DND-41 (cell line): ENCODE results near the gene TMEM255B.
"Not testable (repeated sequence)": the region's sequence is repeated elsewhere in the genome, so short reads cannot be mapped to it uniquely, and the experiment has no call there.

Experiments
- ATAC-seq: fragments of 200-7000 bp; cut with Tn5 transposase; 3 replicates; pipeline ENCODE4 v1.9.1; 2021; ENCODE audit warnings: low read depth; ENCODE audit not compliant: insufficient read depth
- DNase-seq: peaks from one replicate; pipeline ENCODE4 v3.0.0-alpha.2; 2020
- H2AFZ ChIP-seq: 2 replicates; pipeline ENCODE4 v1.6.0; 2012; ENCODE audit warnings: low read depth, low read length
- H3K27ac ChIP-seq: 2 replicates; pipeline ENCODE4 v1.5.1; 2012; ENCODE audit warnings: low read length, inconsistent platforms
- H3K27me3 ChIP-seq: fragments of 200-600 bp; sonication (generic); 2 replicates; pipeline ENCODE4 v1.6.0; 2012; ENCODE audit warnings: low read length, mild to moderate bottlenecking, inconsistent platforms; ENCODE audit not compliant: insufficient read depth, poor library complexity
- H3K36me3 ChIP-seq: 2 replicates; pipeline ENCODE4 v1.5.1; 2012; ENCODE audit warnings: low read length, inconsistent platforms; ENCODE audit not compliant: insufficient read depth
- H3K4me1 ChIP-seq: 2 replicates; pipeline ENCODE4 v1.5.1; 2012; ENCODE audit warnings: mild to moderate bottlenecking, low read length; ENCODE audit not compliant: insufficient read depth
- H3K4me2 ChIP-seq: 2 replicates; pipeline ENCODE4 v1.6.0; 2012; ENCODE audit warnings: mild to moderate bottlenecking, moderate library complexity, low read length, inconsistent platforms; ENCODE audit not compliant: insufficient read depth
- H3K4me3 ChIP-seq, 2 experiments: fragments of 200-600 bp in 1 of 2; shearing (Covaris generic) in 1 of 2; 2 replicates each; pipeline ENCODE4 v1.5.1; 2012 to 2016; ENCODE audit warnings: inconsistent platforms in 2 of 2, low read length in 2 of 2, mild to moderate bottlenecking in 2 of 2, low read depth in 1 of 2, moderate library complexity in 1 of 2
- H3K79me2 ChIP-seq: 2 replicates; pipeline ENCODE4 v1.6.0; 2012; ENCODE audit warnings: low read length, inconsistent platforms; ENCODE audit not compliant: insufficient read depth
- H3K9ac ChIP-seq: 2 replicates; pipeline ENCODE4 v1.6.0; 2012; ENCODE audit warnings: low read depth, mild to moderate bottlenecking, inconsistent platforms, low read length, moderate library complexity
- H3K9me3 ChIP-seq: 2 replicates; pipeline ENCODE4 v1.5.1; 2012; ENCODE audit warnings: low read length, moderate library complexity, mild to moderate bottlenecking, inconsistent platforms; ENCODE audit not compliant: insufficient read depth, severe bottlenecking
- H4K20me1 ChIP-seq: 2 replicates; pipeline ENCODE4 v1.6.0; 2012; ENCODE audit warnings: low read length; ENCODE audit not compliant: insufficient read depth
- CTCF ChIP-seq: IDR thresholded peaks from 2 replicates; pipeline ENCODE4 v1.5.1; 2012; ENCODE audit warnings: borderline replicate concordance, low read length, moderate library complexity, mild to moderate bottlenecking; ENCODE audit not compliant: poor library complexity, severe bottlenecking; ENCODE audit errors: extremely low read depth
- EZH2 ChIP-seq: IDR thresholded peaks from 3 replicates; pipeline ENCODE4 v1.6.1; 2012; ENCODE audit warnings: borderline replicate concordance, low read depth, mild to moderate bottlenecking, moderate library complexity, low read length, inconsistent platforms; ENCODE audit not compliant: severe bottlenecking

TMEM255B gene

GRCh38 chr13:113724016-113724758 lies 34.8 kb upstream of the TMEM255B start:
- DNase-seq (no peak), ATAC-seq (no peak)
- Histone ChIP-seq H3K4me3 (no peak overlapping the region), H3K79me2 (no peaks in the 10 kb centered on the region), H3K27me3 (no peaks in the 10 kb centered on the region), H2AFZ (no peak overlapping the region), H3K9ac (no peak overlapping the region), H3K27ac (no peak overlapping the region), H3K4me2 (no peak overlapping the region), H4K20me1 (peaks cover 3% of the 10 kb centered on the region; the same call in 1 of the 2 replicates), H3K9me3 (no peaks in the 10 kb centered on the region), H3K4me1 (no peaks in the 10 kb centered on the region), H3K36me3 (no peaks in the 10 kb centered on the region)
- TF ChIP-seq CTCF, result no peak
- TF ChIP-seq EZH2, result no peak

DNA sequence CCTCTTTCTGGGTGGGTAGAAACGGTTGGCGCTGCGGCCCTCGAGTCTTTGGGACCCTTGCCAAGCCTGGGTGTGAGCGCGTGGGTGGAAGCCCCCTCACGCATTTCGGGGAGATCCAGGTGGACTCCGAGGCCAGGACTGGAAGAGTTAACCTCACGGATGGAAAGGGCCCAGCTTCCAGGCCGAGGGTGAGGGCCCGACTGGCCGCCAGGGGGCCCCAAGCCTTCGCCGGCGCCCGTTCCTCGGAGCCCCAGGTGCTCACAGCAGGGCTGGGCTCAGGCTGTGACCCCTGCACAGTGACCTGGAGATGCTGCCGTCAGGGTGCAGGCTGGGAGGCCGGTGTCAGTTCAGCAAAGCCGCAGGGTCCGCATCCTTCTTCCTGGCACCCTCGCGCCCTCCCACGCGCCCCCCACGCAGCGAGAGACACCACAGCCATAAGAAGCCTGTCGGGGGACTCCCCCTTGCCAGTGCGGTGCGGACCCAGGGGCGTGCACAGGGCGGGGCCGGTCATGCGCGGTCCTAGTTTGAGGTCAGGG lies 34.2 kb upstream of the TMEM255B start:
- DNase-seq (peak; percentile 24), ATAC-seq (peak; percentile 76)
- H3K36me3 ChIP-seq, result no peaks in the 10 kb centered on the region
- H3K79me2 ChIP-seq, result no peaks in the 10 kb centered on the region
- H3K27ac ChIP-seq, result no peak overlapping the region
- no peaks in the 10 kb centered on the region for H3K4me1 ChIP-seq
- no peaks in the 10 kb centered on the region for H3K27me3 ChIP-seq
- TF ChIP-seq EZH2 (no peak), CTCF (peak; percentile 62)
- H2AFZ ChIP-seq, result no peak overlapping the region
- no peak overlapping the region for H3K4me2 ChIP-seq
- no peak overlapping the region for H3K9ac ChIP-seq
- H3K9me3 ChIP-seq, result no peaks in the 10 kb centered on the region
- no peak overlapping the region for H3K4me3 ChIP-seq
- H4K20me1 ChIP-seq, result peaks cover 10% of the 10 kb centered on the region; the same call in 1 of the 2 replicates

- not testable (repeated sequence) for H3K4me3 ChIP-seq, H3K4me1 ChIP-seq, H3K9ac ChIP-seq, H3K36me3 ChIP-seq, H2AFZ ChIP-seq, H3K27ac ChIP-seq, H3K27me3 ChIP-seq, ATAC-seq, H3K4me2 ChIP-seq, H3K79me2 ChIP-seq, DNase-seq, H3K9me3 ChIP-seq
- H4K20me1 ChIP-seq, result peaks cover 11% of the 10 kb centered on the region; the same call in 1 of the 2 replicates
Observed at GRCh38 chr13:113725329-113726105, 33.5 kb upstream of the TMEM255B start.

DNA sequence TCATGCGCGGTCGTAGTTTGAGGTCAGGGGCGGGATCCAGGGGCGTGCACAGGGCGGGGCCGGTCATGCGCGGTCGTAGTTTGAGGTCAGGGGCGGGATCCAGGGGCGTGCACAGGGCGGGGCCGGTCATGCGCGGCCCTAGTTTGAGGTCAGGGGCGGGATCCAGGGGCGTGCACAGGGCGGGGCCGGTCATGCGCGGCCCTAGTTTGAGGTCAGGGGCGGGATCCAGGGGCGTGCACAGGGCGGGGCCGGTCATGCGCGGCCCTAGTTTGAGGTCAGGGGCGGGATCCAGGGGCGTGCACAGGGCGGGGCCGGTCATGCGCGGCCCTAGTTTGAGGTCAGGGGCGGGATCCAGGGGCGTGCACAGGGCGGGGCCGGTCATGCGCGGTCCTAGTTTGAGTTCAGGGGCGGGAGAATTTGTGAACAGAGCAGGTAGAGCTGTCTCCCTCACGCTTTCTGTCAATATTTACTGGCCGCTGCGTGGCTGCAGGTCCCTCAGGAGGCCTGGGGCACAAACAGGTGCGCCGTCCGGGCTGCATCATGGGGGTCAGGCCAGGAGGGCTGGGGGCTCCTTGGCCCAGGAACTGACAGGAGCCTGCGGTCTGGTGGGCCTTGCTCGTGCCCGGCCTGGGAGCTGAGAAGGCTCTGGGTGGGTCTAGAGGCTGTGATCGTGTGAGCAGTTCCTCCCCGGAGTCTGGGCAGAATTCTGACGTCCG lies 32.8 kb upstream of the TMEM255B start:
- H3K27ac ChIP-seq, ATAC-seq, H3K4me3 ChIP-seq, H3K27me3 ChIP-seq, H3K9ac ChIP-seq, H3K4me2 ChIP-seq, H3K79me2 ChIP-seq, H3K36me3 ChIP-seq, DNase-seq, H3K4me1 ChIP-seq, H3K9me3 ChIP-seq, H2AFZ ChIP-seq: not testable (repeated sequence)
- peaks cover 11% of the 10 kb centered on the region; the same call in 1 of the 2 replicates for H4K20me1 ChIP-seq
